ENCODE data around the gene LRBA. TPM values are rescaled to one million over a fixed set of nuclear protein-coding genes. Genes with fewer than 3 reads are reported as not detected.

Gene LRBA
- total and polyA plus RNA-seq, 7 donors, result 16.8 to 184 (median 91.1) TPM

GRCh38 chr4:150805183-150806025, 209.7 kb downstream of the LRBA start:
- Histone ChIP-seq H3K27ac (no peak overlapping the region), H3K9me3 (no peaks in the 10 kb centered on the region), H3K36me3 (no peaks in the 10 kb centered on the region), H3K4me3 (no peak overlapping the region), H3K4me1 (no peaks in the 10 kb centered on the region), H3K27me3 (no peaks in the 10 kb centered on the region)
- no peak for DNase-seq
- TF ChIP-seq POLR2A (IDR thresholded peaks at IDR 0.05), result no peak
- TF ChIP-seq EP300 (IDR thresholded peaks at IDR 0.05), result no peak
- TF ChIP-seq CTCF (IDR thresholded peaks at IDR 0.05), result no peak
- no peak for TF ChIP-seq POLR2AphosphoS5 (IDR thresholded peaks at IDR 0.05)
- intact Hi-C loops (cut with DNase I), result no loop called here
- WGBS, 2 donors, result 92 to 93% methylated on average over 3 of the region's 3 CpGs

GRCh38 chr4:150801833-150802232, 213.3 kb downstream of the LRBA start:
- Histone ChIP-seq H3K36me3 (no peaks in the 10 kb centered on the region), H3K4me1 (no peaks in the 10 kb centered on the region), H3K27me3 (no peaks in the 10 kb centered on the region), H3K4me3 (no peak overlapping the region), H3K9me3 (no peaks in the 10 kb centered on the region), H3K27ac (no peak overlapping the region)
- DNase-seq, result no peak
- TF ChIP-seq POLR2A (IDR thresholded peaks at IDR 0.05) (no peak), POLR2AphosphoS5 (IDR thresholded peaks at IDR 0.05) (no peak), EP300 (IDR thresholded peaks at IDR 0.05) (no peak), CTCF (IDR thresholded peaks at IDR 0.05) (no peak)
- WGBS, 2 donors, result 95 to 98% methylated on average over 4 of the region's 4 CpGs
- intact Hi-C loops (cut with DNase I), result no loop called here

GRCh38 chr4:150799207-150799606, 215.9 kb downstream of the LRBA start:
- H3K27ac ChIP-seq, result no peak overlapping the region
- TF ChIP-seq POLR2A (IDR thresholded peaks at IDR 0.05), result no peak
- no peak for TF ChIP-seq CTCF (IDR thresholded peaks at IDR 0.05)
- TF ChIP-seq POLR2AphosphoS5 (IDR thresholded peaks at IDR 0.05), result no peak
- no peak for TF ChIP-seq EP300 (IDR thresholded peaks at IDR 0.05)
- H3K36me3 ChIP-seq, result no peaks in the 10 kb centered on the region
- intact Hi-C loops (cut with DNase I), result no loop called here
- H3K9me3 ChIP-seq, result no peaks in the 10 kb centered on the region
- H3K4me3 ChIP-seq, result no peak overlapping the region
- H3K4me1 ChIP-seq, result no peaks in the 10 kb centered on the region
- no peak for DNase-seq
- 94 to 95% methylated on average over 2 of the region's 2 CpGs for WGBS, 2 donors
- no peaks in the 10 kb centered on the region for H3K27me3 ChIP-seq

GRCh38 chr4:150794706-150795105, 220.4 kb downstream of the LRBA start:
- DNase-seq, result no peak
- no peaks in the 10 kb centered on the region for H3K36me3 ChIP-seq
- H3K4me3 ChIP-seq, result no peak overlapping the region
- no peaks in the 10 kb centered on the region for H3K4me1 ChIP-seq
- no peak for TF ChIP-seq POLR2A (IDR thresholded peaks at IDR 0.05)
- no peak for TF ChIP-seq POLR2AphosphoS5 (IDR thresholded peaks at IDR 0.05)
- TF ChIP-seq EP300 (IDR thresholded peaks at IDR 0.05), result no peak
- H3K27me3 ChIP-seq, result no peaks in the 10 kb centered on the region
- H3K27ac ChIP-seq, result no peak overlapping the region
- H3K9me3 ChIP-seq, result no peaks in the 10 kb centered on the region
- intact Hi-C loops (cut with DNase I), result no loop called here
- 96 to 98% methylated on average over 2 of the region's 2 CpGs for WGBS, 2 donors

- TF ChIP-seq EP300 (IDR thresholded peaks at IDR 0.05) (no peak), POLR2AphosphoS5 (IDR thresholded peaks at IDR 0.05) (no peak), POLR2A (IDR thresholded peaks at IDR 0.05) (no peak), CTCF (IDR thresholded peaks at IDR 0.05) (no peak)
- intact Hi-C loops (cut with DNase I), result no loop called here
- Histone ChIP-seq H3K4me1 (no peaks in the 10 kb centered on the region), H3K27ac (no peak overlapping the region), H3K9me3 (no peaks in the 10 kb centered on the region), H3K4me3 (no peak overlapping the region), H3K36me3 (no peaks in the 10 kb centered on the region), H3K27me3 (no peaks in the 10 kb centered on the region)
- no peak for DNase-seq
Measured at GRCh38 chr4:150789864-150790263, 225.2 kb downstream of the LRBA start.
